Measurements from ENCODE around the gene PPP4C.
A peak's percentile ranks its signal among the peaks of the same experiment; 100 is the strongest.

The PPP4C gene

DNA sequence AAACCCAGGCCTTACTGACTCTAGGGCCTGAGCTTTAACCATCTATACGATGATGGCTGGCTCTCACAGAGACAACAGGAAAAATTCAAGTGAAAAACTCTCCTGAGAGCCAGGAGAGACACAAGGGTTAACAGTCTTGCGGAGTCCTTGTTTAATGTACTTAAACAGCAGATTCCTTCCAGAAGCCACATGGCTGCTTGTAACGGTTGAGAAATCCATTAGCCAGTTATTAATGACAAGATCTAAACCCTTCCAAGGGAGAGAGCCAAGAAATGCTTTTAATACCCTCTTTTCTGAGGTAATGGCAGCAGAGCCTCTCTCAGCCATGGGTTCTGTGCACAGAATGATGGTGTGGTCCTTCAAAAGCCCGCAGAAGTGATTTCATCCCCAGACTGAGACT lies 15.4 kb upstream of the PPP4C start:
- no peak for DNase-seq

DNA sequence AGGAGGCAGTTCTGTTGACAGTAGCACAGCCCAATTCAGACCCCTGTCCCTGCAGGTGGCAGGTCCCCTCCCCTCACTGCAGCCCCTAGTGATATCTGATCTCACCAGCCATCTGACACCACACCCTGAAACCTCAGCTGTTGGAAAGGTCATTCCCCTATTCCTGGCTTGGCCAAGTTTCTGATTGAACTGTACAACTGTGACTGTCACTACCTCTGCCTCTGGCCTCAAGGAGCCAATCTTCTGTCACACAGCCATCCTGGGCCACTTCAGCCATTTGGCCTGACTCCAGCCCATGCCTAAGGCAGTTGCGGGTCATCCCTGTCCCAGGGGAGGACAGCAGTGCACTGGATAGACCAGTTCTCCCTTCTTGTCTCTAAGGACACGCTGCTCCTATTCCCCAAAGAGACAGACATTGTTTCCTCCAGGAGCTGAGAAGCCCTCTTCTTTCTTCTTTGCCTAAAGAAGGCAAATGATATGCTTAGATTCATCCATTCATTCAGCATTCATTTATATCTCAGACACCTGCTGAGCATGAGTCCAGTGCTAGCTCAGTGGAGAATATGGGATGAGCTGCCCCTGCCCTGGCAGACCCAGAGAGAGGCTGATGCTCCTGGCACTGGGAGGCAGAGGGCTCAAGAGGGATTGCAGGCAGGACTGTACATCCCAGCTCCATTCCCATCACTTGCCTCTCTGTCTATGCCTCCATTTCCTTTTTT lies 14.8 kb upstream of the PPP4C start:
- DNase-seq = no peak

GRCh38 chr16:30063278-30063892 lies 12.4 kb upstream of the PPP4C start:
- DNase-seq = no peak

DNA sequence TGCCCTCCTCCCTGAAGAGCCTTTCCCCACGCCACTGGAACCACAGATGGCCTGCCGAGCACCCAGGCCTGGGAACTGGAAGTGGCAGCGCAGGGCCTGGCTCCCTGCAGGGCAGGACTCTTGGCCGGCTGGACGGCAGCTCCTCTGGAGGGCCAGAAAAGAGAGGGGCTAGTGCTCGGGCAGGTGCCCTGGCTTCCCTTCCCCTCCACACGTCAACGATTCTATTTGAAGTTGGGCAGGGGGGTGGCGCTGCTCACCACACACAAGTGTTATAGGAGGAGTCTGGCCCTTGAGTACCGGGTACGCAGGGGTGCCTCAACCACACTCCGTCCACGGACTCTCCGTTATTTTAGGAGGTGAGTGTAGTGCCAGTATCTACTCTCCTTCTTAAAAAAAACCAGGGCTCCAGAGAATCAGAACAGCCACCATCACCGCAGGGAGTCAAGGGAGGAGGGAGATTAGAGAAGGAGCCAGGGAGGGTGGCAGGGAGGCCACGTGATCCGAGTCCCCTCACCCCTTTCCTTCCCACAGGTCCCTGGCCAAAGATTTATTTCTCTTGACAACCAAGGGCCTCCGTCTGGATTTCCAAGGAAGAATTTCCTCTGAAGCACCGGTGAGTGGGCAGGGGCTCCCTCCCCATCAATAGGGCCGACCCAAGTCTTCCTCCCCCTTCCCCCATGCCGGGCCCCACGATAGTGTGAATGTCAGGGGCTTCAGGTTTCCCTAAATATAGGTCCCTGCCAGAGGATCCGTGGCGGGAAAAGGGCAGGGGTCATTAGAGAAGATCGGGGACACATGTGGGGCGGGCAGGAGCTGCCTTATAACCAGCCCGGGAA lies 11.7 kb upstream of the PPP4C start:
- peak; percentile 81 for DNase-seq

- no peak for DNase-seq
Measured at GRCh38 chr16:30064729-30065101, 11.1 kb upstream of the PPP4C start.

GRCh38 chr16:30065102-30065942 lies 10.5 kb upstream of the PPP4C start, which contains the start of gene ALDOA:
ALDOA (plus strand) TSS chr16:30065760; CDS start chr16:30066898, 1,138 bp downstream.
- DNase-seq = peak; percentile 95

DNA sequence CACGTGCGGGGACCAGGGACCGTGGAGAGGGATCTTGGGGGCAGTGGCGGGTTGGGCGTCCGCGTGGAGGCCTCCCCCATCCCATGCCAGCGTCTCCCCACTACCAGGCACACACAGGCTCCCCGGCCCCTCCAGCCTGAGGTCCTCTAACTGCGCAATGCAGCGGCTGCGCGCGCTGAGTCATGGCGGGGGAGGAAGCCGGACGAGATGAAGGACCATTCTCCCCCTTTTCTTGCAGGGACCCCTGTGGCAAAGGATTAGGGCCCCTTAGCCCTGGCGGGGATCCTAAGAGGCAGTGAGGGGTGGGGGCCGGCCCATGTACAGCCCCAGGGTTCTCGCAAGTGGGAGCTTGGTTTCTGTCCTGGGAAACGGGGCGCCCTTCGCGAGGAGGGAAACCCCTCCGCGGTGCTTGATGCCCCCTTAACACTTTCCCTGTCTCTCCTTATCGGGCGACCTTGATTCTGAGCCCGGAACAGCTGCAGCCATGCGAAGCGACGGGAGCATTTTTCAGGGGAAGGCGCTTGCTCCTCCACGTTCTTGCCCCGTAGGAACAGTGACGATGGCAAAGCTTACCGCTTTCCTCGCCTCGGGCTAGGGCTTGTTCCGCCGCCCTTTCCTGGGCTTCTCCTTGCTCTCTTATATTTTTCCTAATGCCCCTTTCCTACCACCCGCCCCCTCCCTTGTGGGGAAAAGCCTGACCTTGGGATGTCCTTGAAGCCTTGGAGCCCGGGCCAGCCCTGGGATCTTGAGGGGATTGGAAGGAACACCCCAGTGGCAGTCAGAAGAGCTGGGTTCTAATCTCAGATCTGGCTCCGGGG lies 9.6 kb upstream of the PPP4C start:
- no peak for DNase-seq

GRCh38 chr16:30066761-30067583 lies 8.8 kb upstream of the PPP4C start:
- DNase-seq = no peak

GRCh38 chr16:30067584-30067916 lies 8.2 kb upstream of the PPP4C start:
- no peak for DNase-seq

DNA sequence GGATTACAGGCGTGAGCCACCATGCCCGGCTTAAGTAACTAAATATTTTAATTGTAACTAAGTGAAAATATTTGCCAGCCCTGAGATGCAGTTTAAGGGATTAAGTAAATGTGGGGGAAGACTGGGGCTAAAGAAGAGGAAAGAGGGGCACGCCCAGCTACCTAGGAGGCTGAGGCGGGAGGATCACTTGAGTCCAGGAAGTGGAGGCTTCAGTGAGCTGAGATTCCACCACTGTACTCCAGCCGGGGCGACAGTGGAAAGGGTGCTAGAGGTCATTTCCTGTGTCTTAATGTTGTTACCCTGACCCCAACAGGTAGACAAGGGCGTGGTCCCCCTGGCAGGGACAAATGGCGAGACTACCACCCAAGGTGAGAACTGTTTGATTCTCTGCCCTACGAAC lies 7.5 kb upstream of the PPP4C start:
- DNase-seq = no peak

- DNase-seq = peak; percentile 70
Measured at GRCh38 chr16:30068750-30069610, 6.8 kb upstream of the PPP4C start.

- no peak for DNase-seq
Measured at GRCh38 chr16:30069611-30070462, 6.0 kb upstream of the PPP4C start.

- no peak for DNase-seq
Measured at GRCh38 chr16:30070490-30070889, 5.3 kb upstream of the PPP4C start.

GRCh38 chr16:30076276-30076791 lies 540 bp downstream of the PPP4C start:
- DNase-seq = peak; percentile 31

GRCh38 chr16:30077656-30078055 lies 1.9 kb downstream of the PPP4C start:
- DNase-seq = no peak

GRCh38 chr16:30078744-30079143 lies 3.0 kb downstream of the PPP4C start:
- DNase-seq = no peak

GRCh38 chr16:30079480-30079879 lies 3.7 kb downstream of the PPP4C start:
- DNase-seq = no peak

- no peak for DNase-seq
Measured at GRCh38 chr16:30082545-30083090, 6.8 kb downstream of the PPP4C start.

Data from CD4-positive, alpha-beta T cell treated with Interleukin-17A for 1 hour (primary cell).